ENCODE measurements around the gene WNK1.

DNA sequence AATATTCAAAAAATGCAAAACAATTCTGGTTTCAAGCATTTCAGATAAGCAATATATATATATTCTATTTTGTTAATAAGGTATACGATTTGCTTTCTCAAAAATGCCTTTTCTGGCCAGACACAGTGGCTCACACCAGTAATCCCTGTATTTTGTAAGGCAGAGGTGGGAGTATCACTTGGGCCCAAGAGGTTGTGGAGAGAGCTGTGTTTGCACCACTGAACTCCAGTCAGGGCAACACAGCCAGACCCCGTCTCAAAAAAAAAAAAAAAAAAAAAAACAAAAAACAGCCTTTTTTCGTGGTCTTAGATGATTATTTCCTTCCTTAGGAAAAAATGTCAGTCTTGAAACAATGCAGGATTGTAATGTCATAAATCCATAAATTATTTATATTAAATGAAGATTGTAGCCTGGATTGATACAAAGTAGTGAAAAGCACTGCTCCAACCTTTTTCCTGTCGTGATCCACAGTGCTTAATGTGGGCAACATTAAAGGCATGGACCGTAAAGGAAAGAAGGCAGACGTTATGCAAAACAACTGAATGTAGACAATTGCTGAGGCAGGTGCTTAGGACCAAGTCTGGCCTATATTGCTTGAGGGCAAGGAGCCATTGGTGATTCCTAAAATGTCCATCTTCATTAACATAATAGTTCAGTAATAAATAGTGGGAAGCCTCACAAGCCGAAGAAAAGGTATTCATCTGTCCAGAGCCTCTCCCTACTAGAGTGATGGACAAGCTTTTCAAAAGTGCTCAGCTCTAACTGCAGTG is 160.3 kb downstream of the WNK1 start:
- TF ChIP-seq, protein P1, sequence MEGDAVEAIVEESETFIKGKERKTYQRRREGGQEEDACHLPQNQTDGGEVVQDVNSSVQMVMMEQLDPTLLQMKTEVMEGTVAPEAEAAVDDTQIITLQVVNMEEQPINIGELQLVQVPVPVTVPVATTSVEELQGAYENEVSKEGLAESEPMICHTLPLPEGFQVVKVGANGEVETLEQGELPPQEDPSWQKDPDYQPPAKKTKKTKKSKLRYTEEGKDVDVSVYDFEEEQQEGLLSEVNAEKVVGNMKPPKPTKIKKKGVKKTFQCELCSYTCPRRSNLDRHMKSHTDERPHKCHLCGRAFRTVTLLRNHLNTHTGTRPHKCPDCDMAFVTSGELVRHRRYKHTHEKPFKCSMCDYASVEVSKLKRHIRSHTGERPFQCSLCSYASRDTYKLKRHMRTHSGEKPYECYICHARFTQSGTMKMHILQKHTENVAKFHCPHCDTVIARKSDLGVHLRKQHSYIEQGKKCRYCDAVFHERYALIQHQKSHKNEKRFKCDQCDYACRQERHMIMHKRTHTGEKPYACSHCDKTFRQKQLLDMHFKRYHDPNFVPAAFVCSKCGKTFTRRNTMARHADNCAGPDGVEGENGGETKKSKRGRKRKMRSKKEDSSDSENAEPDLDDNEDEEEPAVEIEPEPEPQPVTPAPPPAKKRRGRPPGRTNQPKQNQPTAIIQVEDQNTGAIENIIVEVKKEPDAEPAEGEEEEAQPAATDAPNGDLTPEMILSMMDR (IDR thresholded peaks at IDR 0.05; ENCODE audit: poor library complexity, severe bottlenecking): no peak
- TF ChIP-seq EZH2 (IDR thresholded peaks at IDR 0.05; ENCODE audit: borderline replicate concordance, insufficient read depth, low read length, poor library complexity, severe bottlenecking) (no peak), EP300 (conservative IDR thresholded peaks at IDR 0.05; ENCODE audit: poor library complexity, severe bottlenecking) (no peak), RAD21 (conservative IDR thresholded peaks at IDR 0.05) (no peak), POLR2AphosphoS5 (IDR thresholded peaks at IDR 0.05) (no peak)
- TF ChIP-seq, protein P2, sequence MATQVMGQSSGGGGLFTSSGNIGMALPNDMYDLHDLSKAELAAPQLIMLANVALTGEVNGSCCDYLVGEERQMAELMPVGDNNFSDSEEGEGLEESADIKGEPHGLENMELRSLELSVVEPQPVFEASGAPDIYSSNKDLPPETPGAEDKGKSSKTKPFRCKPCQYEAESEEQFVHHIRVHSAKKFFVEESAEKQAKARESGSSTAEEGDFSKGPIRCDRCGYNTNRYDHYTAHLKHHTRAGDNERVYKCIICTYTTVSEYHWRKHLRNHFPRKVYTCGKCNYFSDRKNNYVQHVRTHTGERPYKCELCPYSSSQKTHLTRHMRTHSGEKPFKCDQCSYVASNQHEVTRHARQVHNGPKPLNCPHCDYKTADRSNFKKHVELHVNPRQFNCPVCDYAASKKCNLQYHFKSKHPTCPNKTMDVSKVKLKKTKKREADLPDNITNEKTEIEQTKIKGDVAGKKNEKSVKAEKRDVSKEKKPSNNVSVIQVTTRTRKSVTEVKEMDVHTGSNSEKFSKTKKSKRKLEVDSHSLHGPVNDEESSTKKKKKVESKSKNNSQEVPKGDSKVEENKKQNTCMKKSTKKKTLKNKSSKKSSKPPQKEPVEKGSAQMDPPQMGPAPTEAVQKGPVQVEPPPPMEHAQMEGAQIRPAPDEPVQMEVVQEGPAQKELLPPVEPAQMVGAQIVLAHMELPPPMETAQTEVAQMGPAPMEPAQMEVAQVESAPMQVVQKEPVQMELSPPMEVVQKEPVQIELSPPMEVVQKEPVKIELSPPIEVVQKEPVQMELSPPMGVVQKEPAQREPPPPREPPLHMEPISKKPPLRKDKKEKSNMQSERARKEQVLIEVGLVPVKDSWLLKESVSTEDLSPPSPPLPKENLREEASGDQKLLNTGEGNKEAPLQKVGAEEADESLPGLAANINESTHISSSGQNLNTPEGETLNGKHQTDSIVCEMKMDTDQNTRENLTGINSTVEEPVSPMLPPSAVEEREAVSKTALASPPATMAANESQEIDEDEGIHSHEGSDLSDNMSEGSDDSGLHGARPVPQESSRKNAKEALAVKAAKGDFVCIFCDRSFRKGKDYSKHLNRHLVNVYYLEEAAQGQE (IDR thresholded peaks at IDR 0.05; ENCODE audit: borderline replicate concordance): no peak
